Loucy (cell line): ENCODE data around the gene PRRT3.

Source experiments
- EZH2phosphoT487 ChIP-seq: fragments of 200-600 bp; IDR thresholded peaks from 2 replicates; pipeline ENCODE4 v1.6.1; 2018; ENCODE audit warnings: antibody characterized with exemption, mild to moderate bottlenecking, moderate library complexity, borderline replicate concordance
- TF ChIP-seq, protein P1 (sequence below): fragments of 200-600 bp; sonication (generic); conservative IDR thresholded peaks from 2 replicates; pipeline ENCODE4 v1.5.1; 2014; ENCODE audit warnings: mild to moderate bottlenecking, antibody characterized with exemption, low read length

DNA sequence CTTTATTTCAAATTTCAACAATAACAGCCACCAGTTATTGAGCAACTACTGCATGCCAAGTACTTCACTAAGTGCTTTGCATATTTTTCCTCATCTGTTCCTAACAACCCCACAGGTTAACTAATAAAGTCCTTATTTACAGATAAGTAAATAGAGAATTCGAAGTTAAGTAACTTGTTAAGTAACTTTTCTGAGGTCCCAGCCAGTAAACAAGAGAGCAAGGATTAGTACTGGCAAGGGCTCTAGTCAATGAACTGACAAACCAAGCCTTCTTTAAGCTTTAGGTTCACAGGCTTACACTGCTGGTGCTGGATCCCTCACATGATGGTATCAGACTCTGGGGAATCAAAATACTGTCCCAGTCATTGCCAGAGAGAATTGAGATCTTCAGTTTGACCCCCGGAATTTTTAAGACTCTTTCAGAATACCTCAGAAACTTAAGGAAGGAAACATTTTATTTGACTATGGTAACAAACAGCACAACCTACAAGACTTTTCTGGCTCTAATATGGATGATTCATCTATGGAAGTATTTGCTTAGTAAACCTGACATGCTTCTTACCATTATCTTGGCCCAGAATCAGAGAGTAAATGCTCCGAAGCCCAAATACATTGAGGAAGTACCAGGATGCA, 17.9 kb upstream of the PRRT3 start:
- TF ChIP-seq, protein P1, sequence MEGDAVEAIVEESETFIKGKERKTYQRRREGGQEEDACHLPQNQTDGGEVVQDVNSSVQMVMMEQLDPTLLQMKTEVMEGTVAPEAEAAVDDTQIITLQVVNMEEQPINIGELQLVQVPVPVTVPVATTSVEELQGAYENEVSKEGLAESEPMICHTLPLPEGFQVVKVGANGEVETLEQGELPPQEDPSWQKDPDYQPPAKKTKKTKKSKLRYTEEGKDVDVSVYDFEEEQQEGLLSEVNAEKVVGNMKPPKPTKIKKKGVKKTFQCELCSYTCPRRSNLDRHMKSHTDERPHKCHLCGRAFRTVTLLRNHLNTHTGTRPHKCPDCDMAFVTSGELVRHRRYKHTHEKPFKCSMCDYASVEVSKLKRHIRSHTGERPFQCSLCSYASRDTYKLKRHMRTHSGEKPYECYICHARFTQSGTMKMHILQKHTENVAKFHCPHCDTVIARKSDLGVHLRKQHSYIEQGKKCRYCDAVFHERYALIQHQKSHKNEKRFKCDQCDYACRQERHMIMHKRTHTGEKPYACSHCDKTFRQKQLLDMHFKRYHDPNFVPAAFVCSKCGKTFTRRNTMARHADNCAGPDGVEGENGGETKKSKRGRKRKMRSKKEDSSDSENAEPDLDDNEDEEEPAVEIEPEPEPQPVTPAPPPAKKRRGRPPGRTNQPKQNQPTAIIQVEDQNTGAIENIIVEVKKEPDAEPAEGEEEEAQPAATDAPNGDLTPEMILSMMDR = no peak
- TF ChIP-seq EZH2phosphoT487 = no peak
